ES-I3 (cell line): ENCODE results near the gene TXNL4A.

ENCODE experiments used
- H3K36me3 ChIP-seq: 2 replicates; pipeline ENCODE4 v1.6.1; 2013; ENCODE audit warnings: mild to moderate bottlenecking, low read length, control low read depth, moderate library complexity; ENCODE audit not compliant: insufficient read depth
- H3K4me1 ChIP-seq: 2 replicates; pipeline ENCODE4 v1.6.1; 2013; ENCODE audit warnings: mild to moderate bottlenecking, control low read depth, low read length; ENCODE audit not compliant: insufficient read depth
- H3K9ac ChIP-seq: 2 replicates; pipeline ENCODE4 v1.6.1; 2013; ENCODE audit warnings: low read depth, mild to moderate bottlenecking, low read length, moderate library complexity
- H3K9me3 ChIP-seq: 2 replicates; pipeline ENCODE4 v1.6.1; 2013; ENCODE audit warnings: mild to moderate bottlenecking, low read length, moderate library complexity; ENCODE audit not compliant: control insufficient read depth, insufficient read depth

TXNL4A gene

DNA sequence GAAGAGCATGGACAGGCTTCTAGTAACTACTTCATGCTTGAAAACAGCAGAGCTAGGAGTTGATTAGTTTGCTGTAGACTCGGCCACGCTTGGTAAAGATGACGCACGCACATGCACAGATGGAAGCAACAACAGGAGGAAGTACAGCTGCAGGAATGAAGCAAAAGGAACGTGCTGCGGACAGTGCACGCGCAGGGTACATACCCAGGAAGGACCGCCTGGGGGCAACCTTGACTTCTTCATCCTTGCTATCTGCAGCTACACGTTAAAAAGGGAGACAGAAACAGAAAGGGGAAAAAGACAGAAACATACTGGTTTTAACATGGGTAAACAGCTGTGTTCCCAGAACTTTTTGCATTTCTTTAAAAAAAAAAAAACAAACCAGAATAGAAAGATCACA is 54.6 kb downstream of the TXNL4A start:
- peaks cover 8% of the 10 kb centered on the region for H3K9me3 ChIP-seq
- H3K4me1 ChIP-seq: no peaks in the 10 kb centered on the region
- no peak overlapping the region for H3K9ac ChIP-seq
- H3K36me3 ChIP-seq: no peaks in the 10 kb centered on the region

DNA sequence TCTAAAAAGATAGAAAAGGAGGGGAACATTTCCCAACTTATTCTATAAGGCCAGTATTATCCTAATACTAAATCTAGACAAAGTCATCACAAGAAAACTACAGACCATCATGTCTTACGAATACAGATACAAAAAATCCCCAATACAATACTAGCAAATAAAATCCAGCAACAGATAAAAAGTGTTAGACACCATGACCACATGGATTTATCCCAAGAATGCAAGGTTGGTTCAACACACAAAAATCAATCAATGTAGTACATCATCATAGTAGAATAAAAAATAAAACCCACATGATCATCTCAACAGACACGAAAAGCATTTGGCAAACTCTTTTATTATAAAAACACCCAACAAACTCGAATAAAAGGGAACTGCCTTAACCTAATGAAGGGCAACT is 55.5 kb downstream of the TXNL4A start:
- Histone ChIP-seq H3K36me3 (no peaks in the 10 kb centered on the region), H3K4me1 (no peaks in the 10 kb centered on the region), H3K9ac (no peak overlapping the region), H3K9me3 (peaks cover 8% of the 10 kb centered on the region)

DNA sequence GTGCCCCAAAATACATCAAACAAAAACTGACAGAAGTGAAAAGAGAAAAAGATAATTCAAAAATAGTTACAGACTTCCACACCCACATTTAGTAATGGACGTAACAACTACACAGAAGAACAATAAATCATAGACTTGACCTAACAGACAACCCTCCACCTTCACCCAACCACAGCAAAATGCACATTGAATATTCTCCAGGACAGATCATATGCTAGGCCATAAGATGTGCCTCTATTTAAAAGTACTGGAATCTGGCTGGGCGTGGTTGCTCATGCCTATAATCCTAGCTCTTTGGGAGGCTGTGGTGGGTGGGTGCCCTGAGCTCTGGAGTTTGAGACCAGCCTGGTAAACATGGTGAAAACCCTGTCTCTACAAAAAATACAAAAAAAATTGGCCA is 56.9 kb downstream of the TXNL4A start:
- Histone ChIP-seq H3K36me3 (no peaks in the 10 kb centered on the region), H3K4me1 (no peaks in the 10 kb centered on the region; the same call in 1 of the 2 replicates), H3K9ac (no peak overlapping the region), H3K9me3 (peaks cover 8% of the 10 kb centered on the region)

DNA sequence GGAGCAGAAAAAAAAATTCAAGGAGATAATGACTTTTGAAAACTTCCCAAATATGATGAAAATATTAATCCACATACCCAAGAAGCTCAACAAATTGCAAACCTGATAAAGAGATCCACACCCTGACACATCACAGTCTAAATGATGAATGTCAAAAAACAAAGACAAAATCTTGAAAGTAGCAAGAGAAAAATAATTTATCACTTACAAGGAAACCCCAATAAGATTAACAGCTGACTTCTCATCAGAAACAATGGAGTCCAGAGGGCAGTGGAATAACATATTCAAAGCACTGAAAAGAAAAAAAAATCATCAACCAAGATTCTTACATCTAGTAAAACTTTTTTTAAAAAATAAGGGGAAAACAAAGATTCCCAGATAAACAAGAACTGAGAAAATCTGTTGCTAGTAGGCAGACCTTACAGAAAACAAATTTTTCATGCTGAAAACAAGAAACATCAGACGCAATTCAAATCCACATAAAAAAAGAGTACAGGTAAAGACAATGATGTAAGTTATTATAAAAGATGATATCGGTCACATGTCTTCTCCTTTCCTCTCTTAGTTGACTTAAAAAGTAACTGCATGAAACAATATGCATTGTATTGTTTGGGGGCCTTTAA is 58.2 kb downstream of the TXNL4A start:
- no peak overlapping the region for H3K9ac ChIP-seq
- H3K4me1 ChIP-seq: no peaks in the 10 kb centered on the region; the same call in 1 of the 2 replicates
- no peaks in the 10 kb centered on the region for H3K36me3 ChIP-seq
- peaks cover 8% of the 10 kb centered on the region for H3K9me3 ChIP-seq

DNA sequence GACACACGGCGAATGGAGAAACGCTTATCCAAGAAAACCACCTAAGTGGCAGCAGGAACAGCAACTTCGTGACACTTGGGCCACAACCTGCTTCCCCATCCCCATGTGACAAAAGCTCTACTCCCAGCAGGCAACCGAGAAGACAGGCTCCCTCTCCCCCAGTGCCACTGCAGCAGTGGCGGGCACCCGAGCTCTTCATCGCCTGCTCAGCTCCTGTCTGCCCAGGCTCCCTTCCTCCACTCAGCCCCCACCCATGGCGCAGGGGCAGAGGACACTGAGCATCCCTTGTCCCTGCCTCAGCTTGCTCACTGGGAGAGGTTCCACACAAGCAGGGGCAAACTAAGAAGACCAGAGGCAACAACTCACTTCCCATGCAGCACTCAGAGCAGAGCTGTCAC is 59.8 kb downstream of the TXNL4A start:
- peaks cover 8% of the 10 kb centered on the region for H3K9me3 ChIP-seq
- no peak overlapping the region for H3K9ac ChIP-seq
- no peaks in the 10 kb centered on the region; the same call in 1 of the 2 replicates for H3K4me1 ChIP-seq
- no peaks in the 10 kb centered on the region for H3K36me3 ChIP-seq

- no peaks in the 10 kb centered on the region; the same call in 1 of the 2 replicates for H3K4me1 ChIP-seq
- peaks cover 8% of the 10 kb centered on the region for H3K9me3 ChIP-seq
- no peak overlapping the region for H3K9ac ChIP-seq
- no peaks in the 10 kb centered on the region for H3K36me3 ChIP-seq
Measured at GRCh38 chr18:79927607-79928562, 60.5 kb downstream of the TXNL4A start.

DNA sequence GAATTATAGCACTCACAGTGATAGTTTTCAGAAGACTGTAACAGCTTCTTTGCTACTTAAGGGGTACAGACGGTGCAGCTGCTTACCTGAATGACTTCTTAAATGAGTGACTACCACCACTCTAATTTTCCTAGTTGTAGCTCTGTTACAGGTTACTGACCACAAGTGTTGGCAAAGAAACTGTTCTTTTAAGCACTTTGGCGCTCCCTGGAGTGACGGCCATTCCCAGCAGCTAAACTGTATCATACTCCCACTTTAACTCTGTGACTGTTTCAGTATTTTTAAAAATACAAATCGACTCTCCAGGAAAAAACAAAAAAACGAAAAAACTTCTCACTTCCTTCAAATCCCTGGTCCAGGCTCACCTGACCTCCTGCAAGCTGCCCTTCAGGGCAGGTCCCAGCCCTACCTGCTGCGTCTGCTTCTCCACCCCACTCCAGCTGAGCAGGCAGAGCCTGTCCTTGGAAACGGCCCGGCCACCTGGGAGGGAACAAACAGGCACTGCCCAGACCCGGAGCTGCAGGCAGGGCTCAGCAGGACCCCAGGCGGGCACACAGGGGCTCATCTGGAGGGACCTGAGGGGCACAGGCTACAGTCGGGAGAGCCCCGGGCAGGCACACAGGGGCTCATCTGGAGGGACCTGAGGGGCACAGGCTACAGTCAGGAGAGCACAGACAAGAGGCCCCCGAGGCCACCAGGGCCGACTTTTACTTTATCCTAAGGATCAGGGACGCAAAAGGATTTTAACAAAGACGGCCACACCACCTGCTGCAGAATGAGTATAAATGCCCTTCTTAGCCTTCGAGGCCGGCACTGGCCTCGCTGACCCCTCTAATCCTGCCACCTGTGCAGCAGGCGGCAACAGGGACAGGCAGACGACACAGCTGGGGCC is 61.4 kb downstream of the TXNL4A start:
- Histone ChIP-seq H3K4me1 (no peaks in the 10 kb centered on the region; the same call in 1 of the 2 replicates), H3K9me3 (peaks cover 8% of the 10 kb centered on the region), H3K36me3 (no peaks in the 10 kb centered on the region), H3K9ac (no peak overlapping the region)

- Histone ChIP-seq H3K9me3 (peaks cover 8% of the 10 kb centered on the region), H3K9ac (no peak overlapping the region), H3K4me1 (no peaks in the 10 kb centered on the region; the same call in 1 of the 2 replicates), H3K36me3 (no peaks in the 10 kb centered on the region)
Measured at GRCh38 chr18:79926306-79926705, 62.1 kb downstream of the TXNL4A start.

GRCh38 chr18:79924814-79925731 is 63.3 kb downstream of the TXNL4A start:
- H3K4me1 ChIP-seq: no peaks in the 10 kb centered on the region; the same call in 1 of the 2 replicates
- H3K9ac ChIP-seq: no peak overlapping the region
- peaks cover 8% of the 10 kb centered on the region for H3K9me3 ChIP-seq
- no peaks in the 10 kb centered on the region for H3K36me3 ChIP-seq

DNA sequence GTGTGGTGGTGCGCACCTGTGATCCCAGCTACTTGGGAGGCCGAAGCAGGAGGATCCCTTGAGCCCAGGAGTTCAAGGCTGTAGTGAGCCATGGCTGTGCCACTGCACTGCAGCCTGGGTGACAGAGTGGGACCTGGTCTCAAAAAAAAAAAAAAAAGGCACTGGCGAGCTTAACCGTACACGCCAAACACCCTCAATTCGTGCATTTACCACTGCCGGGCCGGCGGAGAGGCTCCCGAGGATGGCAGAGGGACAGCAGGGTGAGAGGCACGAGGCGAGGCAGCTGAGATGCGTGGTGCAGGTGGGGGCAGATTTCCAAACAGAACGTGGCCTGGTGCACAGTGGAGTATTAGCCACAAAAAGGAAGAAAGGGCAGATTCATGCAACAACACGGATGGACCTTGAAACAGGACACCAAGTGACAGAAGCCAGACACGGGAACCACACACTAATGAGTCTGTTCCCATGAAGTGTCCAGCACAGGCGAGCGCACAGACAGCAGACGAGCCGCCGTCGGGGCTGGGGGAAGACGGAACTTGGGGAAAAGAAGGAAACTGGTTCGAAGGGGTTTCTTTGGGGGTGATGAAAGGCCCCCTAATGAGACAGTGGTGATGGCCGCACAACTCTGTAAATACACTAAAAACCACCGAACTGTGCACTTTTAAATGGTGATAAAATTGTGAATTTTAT is 64.3 kb downstream of the TXNL4A start:
- Histone ChIP-seq H3K9ac (no peak overlapping the region), H3K9me3 (no peaks in the 10 kb centered on the region), H3K4me1 (no peaks in the 10 kb centered on the region; the same call in 1 of the 2 replicates), H3K36me3 (no peaks in the 10 kb centered on the region)

DNA sequence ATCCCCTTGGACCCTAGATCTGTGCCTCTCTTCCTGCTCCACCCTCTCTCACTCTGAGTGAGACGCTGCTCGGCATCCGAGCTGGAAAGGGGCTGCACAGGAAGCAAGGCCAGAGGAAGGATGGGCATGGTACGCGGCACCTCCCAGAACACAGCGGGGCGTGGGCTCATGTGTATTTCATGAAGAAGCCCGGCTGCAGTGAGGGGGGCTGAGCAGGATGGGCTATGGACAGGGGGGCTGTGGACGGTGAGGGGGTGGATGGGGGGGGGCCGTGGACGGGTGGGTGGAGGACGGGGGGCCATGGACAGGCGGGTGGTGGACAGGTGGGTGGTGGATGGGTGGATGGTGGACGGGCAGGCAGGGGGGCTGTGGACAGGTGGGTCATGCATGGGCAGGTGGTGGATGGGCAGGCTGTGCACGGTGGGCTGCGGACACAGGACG is 65.4 kb downstream of the TXNL4A start:
- H3K36me3 ChIP-seq: no peaks in the 10 kb centered on the region
- H3K9me3 ChIP-seq: no peaks in the 10 kb centered on the region
- no peak overlapping the region for H3K9ac ChIP-seq
- no peaks in the 10 kb centered on the region; the same call in 1 of the 2 replicates for H3K4me1 ChIP-seq

- Histone ChIP-seq H3K9me3 (no peaks in the 10 kb centered on the region), H3K4me1 (no peaks in the 10 kb centered on the region; the same call in 1 of the 2 replicates), H3K36me3 (no peaks in the 10 kb centered on the region), H3K9ac (no peak overlapping the region)
Measured at GRCh38 chr18:79921984-79922965, 66.1 kb downstream of the TXNL4A start.
